Smooth muscle cell (in vitro differentiated cells): ENCODE results near the gene TMEM89. TPM values are rescaled to one million over a fixed set of nuclear protein-coding genes. Genes with fewer than 3 reads are reported as not detected.

Experiments used
- DNase-seq: peaks from one replicate; lab custom pipeline; 2025; ENCODE audit not compliant: unreplicated experiment; lab: John Stamatoyannopoulos, UW
- H2AFZ ChIP-seq: fragments of 200-600 bp; sonication (generic); 2 replicates; pipeline ENCODE4 v1.6.0; 2016; ENCODE audit warnings: antibody characterized with exemption, low read depth, mild to moderate bottlenecking
- H3F3A ChIP-seq: fragments of 200-600 bp; sonication (generic); 2 replicates; pipeline ENCODE4 v1.6.0; 2017; ENCODE audit warnings: antibody characterized with exemption, low read depth
- H3K27ac ChIP-seq: fragments of 200-600 bp; sonication (generic); 2 replicates; pipeline ENCODE4 v1.5.1; 2016; ENCODE audit warnings: low read depth, mild to moderate bottlenecking
- H3K27me3 ChIP-seq: fragments of 200-600 bp; sonication (generic); 2 replicates; pipeline ENCODE4 v1.6.1; 2016; ENCODE audit warnings: low read depth, mild to moderate bottlenecking
- H3K36me3 ChIP-seq: fragments of 200-600 bp; sonication (generic); 2 replicates; pipeline ENCODE4 v1.5.1; 2016; ENCODE audit warnings: low read depth
- H3K4me1 ChIP-seq: fragments of 200-600 bp; sonication (generic); 2 replicates; pipeline ENCODE4 v1.5.1; 2016; ENCODE audit warnings: low read depth
- H3K4me2 ChIP-seq: fragments of 200-600 bp; sonication (generic); 2 replicates; pipeline ENCODE4 v1.6.0; 2016; ENCODE audit warnings: mild to moderate bottlenecking
- H3K4me3 ChIP-seq: fragments of 200-600 bp; sonication (generic); 2 replicates; pipeline ENCODE4 v1.5.1; 2016; ENCODE audit warnings: mild to moderate bottlenecking
- H3K79me2 ChIP-seq: fragments of 200-600 bp; sonication (generic); 2 replicates; pipeline ENCODE4 v1.6.0; 2016; ENCODE audit warnings: low read depth, mild to moderate bottlenecking
- H3K9ac ChIP-seq: fragments of 200-600 bp; sonication (generic); 2 replicates; pipeline ENCODE4 v1.6.0; 2016; ENCODE audit warnings: low read depth
- H3K9me3 ChIP-seq: fragments of 200-600 bp; sonication (generic); replicated peaks from 2 replicates; pipeline ENCODE4 v1.5.1; 2016; ENCODE audit warnings: low read depth
- H4K20me1 ChIP-seq: fragments of 200-600 bp; sonication (generic); 2 replicates; pipeline ENCODE4 v1.6.0; 2016; ENCODE audit warnings: low read depth
- WGBS: methylation state at CpG from one replicate; pipeline ENCODE4 v1.1.7; 2016; ENCODE audit warnings: low lambda C conversion rate; 5-methylcytosine and 5-hydroxymethylcytosine counted together
- polyA plus RNA-seq: library from polyadenylated mRNA; unstranded; fragments of >200 nt; fragmentation: Nextera tagmentation; extraction: Ambion mirVana; gene quantifications from 2 replicates; pipeline ENCODE4 v1.2.1, GENCODE V29; 2016
- total RNA-seq: library from RNA; depleted of rRNA; stranded (reverse); fragments of >200 nt; gene quantifications from 2 replicates; pipeline ENCODE4 v1.2.3, GENCODE V29; 2014
- TF ChIP-seq, protein P1 (sequence below): fragments of 200-600 bp; sonication (generic); IDR thresholded peaks from 2 replicates; pipeline ENCODE4 v1.5.1; 2017; ENCODE audit warnings: borderline replicate concordance, mild to moderate bottlenecking, antibody characterized with exemption; ENCODE audit not compliant: insufficient read depth, poor library complexity, severe bottlenecking

Gene TMEM89
- total and polyA plus RNA-seq, 2 experiments from 2014 or later, result 0.25 TPM; not detected in 1

DNA sequence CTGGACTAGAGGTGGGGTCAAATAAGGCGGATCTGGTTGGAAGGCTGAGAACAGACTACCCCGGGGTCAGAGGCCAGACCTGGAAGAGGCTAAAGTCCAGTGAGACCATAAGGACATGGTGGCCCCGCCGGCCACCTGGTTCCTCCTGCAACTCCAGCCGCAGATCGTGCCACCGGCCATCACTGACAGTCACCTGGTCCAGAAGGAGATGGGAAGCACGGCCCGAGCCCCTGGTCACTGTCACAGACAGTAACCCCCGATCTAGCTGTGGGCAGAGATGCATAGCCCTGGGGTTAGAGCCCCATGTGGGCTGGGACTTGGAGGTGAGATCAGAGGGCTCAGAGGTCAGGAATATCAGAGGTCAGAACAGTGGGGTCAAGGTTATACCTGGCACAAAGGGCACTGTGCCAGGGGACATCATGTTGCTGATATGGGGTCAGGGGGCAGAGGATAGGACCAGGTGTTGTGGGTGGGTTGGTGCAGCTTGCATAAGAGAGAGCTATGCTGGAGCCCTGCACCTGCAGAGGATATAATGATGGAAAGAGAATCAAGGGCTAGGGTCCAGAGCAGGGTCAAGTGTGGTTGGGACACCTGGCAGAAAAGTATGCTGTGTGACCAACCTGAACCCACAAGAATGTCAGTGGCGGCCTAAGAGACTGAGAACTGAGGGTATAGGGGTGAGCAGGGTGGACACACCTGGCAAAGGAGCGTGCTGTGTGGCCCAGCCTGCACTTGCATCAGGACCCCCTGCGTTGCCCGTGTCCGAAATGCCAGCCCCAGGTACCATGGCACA lies 31.6 kb upstream of the TMEM89 start:
- no peaks in the 10 kb centered on the region for H3K4me1 ChIP-seq
- no peak overlapping the region for H3K4me2 ChIP-seq
- H3K27ac ChIP-seq, result no peak overlapping the region
- no peak for DNase-seq
- no peaks in the 10 kb centered on the region for H3F3A ChIP-seq
- TF ChIP-seq, protein P1, sequence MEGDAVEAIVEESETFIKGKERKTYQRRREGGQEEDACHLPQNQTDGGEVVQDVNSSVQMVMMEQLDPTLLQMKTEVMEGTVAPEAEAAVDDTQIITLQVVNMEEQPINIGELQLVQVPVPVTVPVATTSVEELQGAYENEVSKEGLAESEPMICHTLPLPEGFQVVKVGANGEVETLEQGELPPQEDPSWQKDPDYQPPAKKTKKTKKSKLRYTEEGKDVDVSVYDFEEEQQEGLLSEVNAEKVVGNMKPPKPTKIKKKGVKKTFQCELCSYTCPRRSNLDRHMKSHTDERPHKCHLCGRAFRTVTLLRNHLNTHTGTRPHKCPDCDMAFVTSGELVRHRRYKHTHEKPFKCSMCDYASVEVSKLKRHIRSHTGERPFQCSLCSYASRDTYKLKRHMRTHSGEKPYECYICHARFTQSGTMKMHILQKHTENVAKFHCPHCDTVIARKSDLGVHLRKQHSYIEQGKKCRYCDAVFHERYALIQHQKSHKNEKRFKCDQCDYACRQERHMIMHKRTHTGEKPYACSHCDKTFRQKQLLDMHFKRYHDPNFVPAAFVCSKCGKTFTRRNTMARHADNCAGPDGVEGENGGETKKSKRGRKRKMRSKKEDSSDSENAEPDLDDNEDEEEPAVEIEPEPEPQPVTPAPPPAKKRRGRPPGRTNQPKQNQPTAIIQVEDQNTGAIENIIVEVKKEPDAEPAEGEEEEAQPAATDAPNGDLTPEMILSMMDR, result no peak
- no peaks in the 10 kb centered on the region for H3K9me3 ChIP-seq
- H2AFZ ChIP-seq, result no peak overlapping the region
- no peak overlapping the region for H3K4me3 ChIP-seq
- H3K27me3 ChIP-seq, result no peaks in the 10 kb centered on the region
- H3K9ac ChIP-seq, result no peak overlapping the region
- H4K20me1 ChIP-seq, result no peaks in the 10 kb centered on the region
- H3K79me2 ChIP-seq, result no peaks in the 10 kb centered on the region
- H3K36me3 ChIP-seq, result no peaks in the 10 kb centered on the region
- 95% methylated on average over 15 of the region's 15 CpGs for WGBS

DNA sequence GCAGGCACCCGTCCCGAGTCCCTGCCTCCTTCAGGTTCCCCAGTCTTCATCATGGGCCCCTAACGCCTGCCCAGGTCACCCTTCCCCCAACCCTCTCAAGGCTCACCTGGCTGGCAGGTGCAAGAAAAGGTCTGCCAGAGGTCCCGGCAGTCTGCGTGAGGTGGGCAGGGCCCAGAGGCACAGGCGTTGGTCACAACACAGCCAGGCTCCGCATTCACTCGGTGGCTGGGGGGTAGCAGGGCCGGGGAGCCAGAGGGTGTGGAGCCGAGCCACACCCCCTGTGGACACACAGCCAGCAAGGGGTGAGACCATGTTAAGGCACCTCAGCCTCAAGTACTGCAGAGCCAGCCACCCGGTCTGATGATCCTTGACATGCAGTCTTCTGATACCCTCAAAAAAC lies 30.2 kb upstream of the TMEM89 start:
- TF ChIP-seq, protein P1, result no peak
- H3K4me1 ChIP-seq, result no peaks in the 10 kb centered on the region
- no peak overlapping the region for H3K9ac ChIP-seq
- no peaks in the 10 kb centered on the region for H3K79me2 ChIP-seq
- no peak overlapping the region for H3K4me3 ChIP-seq
- WGBS, result 91% methylated on average over 11 of the region's 11 CpGs
- no peaks in the 10 kb centered on the region for H3K27me3 ChIP-seq
- H3K27ac ChIP-seq, result no peak overlapping the region
- H4K20me1 ChIP-seq, result no peaks in the 10 kb centered on the region
- no peaks in the 10 kb centered on the region for H3K9me3 ChIP-seq
- H2AFZ ChIP-seq, result no peak overlapping the region
- H3K4me2 ChIP-seq, result no peak overlapping the region
- no peak for DNase-seq
- H3F3A ChIP-seq, result no peaks in the 10 kb centered on the region
- no peaks in the 10 kb centered on the region for H3K36me3 ChIP-seq

DNA sequence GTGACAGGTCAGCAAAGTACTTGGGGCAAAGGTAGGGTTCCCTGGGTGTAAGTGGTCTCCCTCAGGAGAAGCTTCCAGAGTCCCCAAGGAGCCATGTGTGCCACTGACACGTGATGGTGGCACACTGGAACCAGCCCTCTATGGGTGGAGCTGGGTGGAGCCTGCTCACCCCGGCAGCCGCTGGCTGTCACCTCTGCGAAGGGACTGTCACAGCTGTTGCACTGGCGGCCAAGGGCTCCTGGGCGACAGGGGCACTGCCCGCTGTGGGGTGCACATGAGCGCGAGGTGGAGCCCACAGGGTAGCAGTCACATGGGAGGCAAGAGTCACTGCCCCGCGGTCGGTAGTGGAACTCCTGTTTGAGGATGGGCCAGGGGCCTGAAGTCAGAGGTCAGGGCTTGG lies 29.2 kb upstream of the TMEM89 start:
- Histone ChIP-seq H3K79me2 (no peaks in the 10 kb centered on the region), H3K4me2 (no peak overlapping the region), H3K4me1 (no peaks in the 10 kb centered on the region), H3F3A (no peaks in the 10 kb centered on the region), H3K27ac (no peak overlapping the region), H4K20me1 (no peaks in the 10 kb centered on the region), H3K9me3 (no peaks in the 10 kb centered on the region), H3K4me3 (no peak overlapping the region), H2AFZ (no peak overlapping the region), H3K9ac (no peak overlapping the region), H3K36me3 (no peaks in the 10 kb centered on the region), H3K27me3 (no peaks in the 10 kb centered on the region)
- no peak for DNase-seq
- WGBS, result 96% methylated on average over 12 of the region's 12 CpGs
- TF ChIP-seq, protein P1, result no peak
